T1000 (cell line): Measurements from ENCODE around the gene PDC.
A peak's percentile ranks its signal among the peaks of the same experiment; 100 is the strongest.

ENCODE experiments used
- DNase-seq: peaks from one replicate; lab custom pipeline; 2025; ENCODE audit warnings: mixed read lengths; lab: John Stamatoyannopoulos, UW

The PDC gene

GRCh38 chr1:186461014-186461413 is at the start of gene PDC:
Gene PDC (minus strand): TSS chr1:186461114. CDS start chr1:186449459, 11,655 bp downstream.
- DNase-seq: no peak

- DNase-seq: no peak
Measured at GRCh38 chr1:186503190-186503589, 42.3 kb upstream of the PDC start.

GRCh38 chr1:186502087-186502486 is 41.2 kb upstream of the PDC start:
- DNase-seq: no peak

GRCh38 chr1:186500804-186501203 is 39.9 kb upstream of the PDC start:
- DNase-seq: no peak

GRCh38 chr1:186499571-186499970 is 38.7 kb upstream of the PDC start:
- no peak for DNase-seq

- DNase-seq: peak; percentile 4
Measured at GRCh38 chr1:186498695-186499389, 37.9 kb upstream of the PDC start.

GRCh38 chr1:186498071-186498470 is 37.2 kb upstream of the PDC start:
- no peak for DNase-seq

- DNase-seq: no peak
Measured at GRCh38 chr1:186497651-186498050, 36.7 kb upstream of the PDC start.

GRCh38 chr1:186496171-186496851 is 35.4 kb upstream of the PDC start:
- DNase-seq: no peak

GRCh38 chr1:186494832-186495271 is 33.9 kb upstream of the PDC start:
- no peak for DNase-seq

- no peak for DNase-seq
Measured at GRCh38 chr1:186492531-186493291, 31.8 kb upstream of the PDC start.

- no peak for DNase-seq
Measured at GRCh38 chr1:186491336-186491735, 30.4 kb upstream of the PDC start.

- DNase-seq: peak; percentile 27
Measured at GRCh38 chr1:186487163-186487562, 26.2 kb upstream of the PDC start.

- no peak for DNase-seq
Measured at GRCh38 chr1:186486061-186486460, 25.1 kb upstream of the PDC start.

- no peak for DNase-seq
Measured at GRCh38 chr1:186483561-186483960, 22.6 kb upstream of the PDC start.

GRCh38 chr1:186482661-186483255 is 21.8 kb upstream of the PDC start:
- peak; percentile 55 for DNase-seq

- DNase-seq: no peak
Measured at GRCh38 chr1:186481303-186481888, 20.5 kb upstream of the PDC start.

GRCh38 chr1:186479162-186479561 is 18.2 kb upstream of the PDC start:
- no peak for DNase-seq

- DNase-seq: no peak
Measured at GRCh38 chr1:186476264-186477040, 15.5 kb upstream of the PDC start.

- DNase-seq: no peak
Measured at GRCh38 chr1:186474208-186474607, 13.3 kb upstream of the PDC start.

GRCh38 chr1:186473047-186473446 is 12.1 kb upstream of the PDC start:
- DNase-seq: no peak
